H1 (cell line): Measurements from ENCODE around the gene MCF2L.

ENCODE experiments used
- ASH2L ChIP-seq: fragments of 200-600, 300-600 bp; sonication (generic); IDR thresholded peaks from one replicate; pipeline ENCODE4 v1.7.1; 2017; ENCODE audit warnings: low read length
- CREB1 ChIP-seq: IDR thresholded peaks from 2 replicates; pipeline ENCODE4 v1.6.1; 2012; ENCODE audit warnings: inconsistent platforms
- CTCF ChIP-seq, 3 experiments: IDR thresholded peaks; 1 replicate in 2 of 3; 2 replicates in 1 of 3; pipeline versions ENCODE4 v1.5.1 to v1.6.1; 2011; ENCODE audit warnings: low read length in 3 of 3, mild to moderate bottlenecking in 3 of 3, inconsistent platforms in 2 of 3, low read depth in 1 of 3, moderate library complexity in 1 of 3; ENCODE audit not compliant: insufficient read depth in 1 of 3; ENCODE audit errors: control extremely low read depth in 1 of 3
- EP300 ChIP-seq, 2 experiments: IDR thresholded peaks; 1 replicate in 1 of 2; 2 replicates in 1 of 2; pipeline ENCODE4 v1.6.1; 2011 to 2012; ENCODE audit warnings: low read depth in 2 of 2, low read length in 2 of 2, mild to moderate bottlenecking in 2 of 2, borderline replicate concordance in 1 of 2, inconsistent platforms in 1 of 2, moderate library complexity in 1 of 2
- FOSL1 ChIP-seq: IDR thresholded peaks from 2 replicates; pipeline ENCODE4 v1.6.1; 2011; ENCODE audit warnings: mild to moderate bottlenecking, low read depth, low read length, moderate library complexity; ENCODE audit not compliant: insufficient read depth
- KDM5A ChIP-seq: fragments of 200-600 bp; IDR thresholded peaks from 2 replicates; pipeline ENCODE4 v1.7.1; 2012; ENCODE audit warnings: mild to moderate bottlenecking, low read length, inconsistent platforms, mixed read lengths
- PHF8 ChIP-seq: fragments of 200-600 bp; sonication (generic); conservative IDR thresholded peaks from 2 replicates; pipeline ENCODE4 v1.7.1; 2012; ENCODE audit warnings: low read depth, mild to moderate bottlenecking, inconsistent platforms, low read length, moderate library complexity
- POLR2A ChIP-seq, 2 experiments: IDR thresholded peaks; 1 replicate in 1 of 2; 2 replicates in 1 of 2; pipeline ENCODE4 v1.6.1; 2011; ENCODE audit warnings: low read depth in 2 of 2, low read length in 2 of 2, mild to moderate bottlenecking in 2 of 2; ENCODE audit errors: control extremely low read depth in 1 of 2
- POLR2AphosphoS5 ChIP-seq: IDR thresholded peaks from 2 replicates; pipeline ENCODE4 v1.6.1; 2011; ENCODE audit warnings: low read depth, low read length
- RXRA ChIP-seq: IDR thresholded peaks from 2 replicates; pipeline ENCODE4 v1.6.1; 2011; ENCODE audit warnings: low read depth, mild to moderate bottlenecking, low read length, moderate library complexity; ENCODE audit not compliant: insufficient read depth
- SIN3A ChIP-seq, 2 experiments: IDR thresholded peaks in 1 of 2; conservative IDR thresholded peaks in 1 of 2; 2 replicates each; pipeline ENCODE4 v1.6.1; 2011 to 2012; ENCODE audit warnings: low read length in 2 of 2, improper control_type of control experiment in 1 of 2, low read depth in 1 of 2, mild to moderate bottlenecking in 1 of 2
- SRF ChIP-seq: IDR thresholded peaks from 2 replicates; pipeline ENCODE4 v1.6.1; 2011; ENCODE audit warnings: mild to moderate bottlenecking, low read depth, low read length, moderate library complexity
- SUZ12 ChIP-seq: fragments of 200-600 bp; sonication (generic); IDR thresholded peaks from 2 replicates; pipeline ENCODE4 v1.6.1; 2012; ENCODE audit warnings: mild to moderate bottlenecking, inconsistent platforms, low read length, moderate library complexity, mixed read lengths
- TAF1 ChIP-seq: IDR thresholded peaks from 2 replicates; pipeline ENCODE4 v1.6.1; 2011; ENCODE audit warnings: mild to moderate bottlenecking, low read depth, low read length

GRCh38 chr13:112986470-112986869, 17.5 kb downstream of the MCF2L start:
- no peak for TF ChIP-seq ASH2L
- no peak for TF ChIP-seq CTCF (IDR thresholded peaks at IDR 0.05; ENCODE audit: control extremely low read depth in 1 of 3, insufficient read depth in 1 of 3, low read depth in 1 of 3, low read length in 3 of 3)
- TF ChIP-seq FOSL1 = no peak
- no peak for TF ChIP-seq POLR2A (IDR thresholded peaks at IDR 0.05; ENCODE audit: control extremely low read depth in 1 of 2, low read depth in 2 of 2, low read length in 2 of 2)
- no peak for TF ChIP-seq POLR2AphosphoS5
- TF ChIP-seq EP300 (IDR thresholded peaks at IDR 0.05; ENCODE audit: borderline replicate concordance in 1 of 2, low read depth in 2 of 2, low read length in 2 of 2) = no peak
- TF ChIP-seq CREB1 = no peak
- no peak for TF ChIP-seq RXRA
- no peak for TF ChIP-seq KDM5A
- no peak for TF ChIP-seq SIN3A (conservative IDR thresholded peaks at IDR 0.05 in 1 of 2, IDR thresholded peaks at IDR 0.05 in 1 of 2; ENCODE audit: low read depth in 1 of 2, low read length in 2 of 2)
- no peak for TF ChIP-seq TAF1
- TF ChIP-seq PHF8 = no peak
- no peak for TF ChIP-seq SRF
- no peak for TF ChIP-seq SUZ12
